HG02642 (cell line): ENCODE results near the gene WNK4.
A peak's percentile ranks its signal among the peaks of the same experiment; 100 is the strongest.

Experiments
- ATAC-seq: cut with Tn5 transposase; IDR thresholded peaks from one replicate; pipeline ENCODE4 v1.9.1; 2021; ENCODE audit warnings: mild to moderate bottlenecking; ENCODE audit not compliant: unreplicated experiment, poor library complexity

WNK4 gene

DNA sequence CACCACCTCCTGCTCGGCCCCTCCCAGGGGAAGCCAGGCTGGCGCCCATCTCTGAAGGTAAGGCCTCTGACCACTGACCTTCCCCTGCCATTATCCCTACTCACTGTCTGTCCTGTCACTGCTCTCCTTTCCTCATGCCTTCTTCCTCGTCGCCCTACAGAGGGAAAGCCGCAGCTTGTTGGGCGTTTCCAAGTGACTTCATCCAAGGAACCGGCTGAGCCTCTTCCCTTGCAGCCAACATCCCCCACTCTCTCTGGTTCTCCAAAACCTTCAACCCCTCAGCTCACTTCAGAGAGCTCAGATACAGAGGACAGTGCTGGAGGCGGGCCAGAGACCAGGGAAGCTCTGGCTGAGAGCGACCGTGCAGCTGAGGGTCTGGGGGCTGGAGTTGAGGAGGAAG is 15.1 kb downstream of the WNK4 start:
- no peak for ATAC-seq

DNA sequence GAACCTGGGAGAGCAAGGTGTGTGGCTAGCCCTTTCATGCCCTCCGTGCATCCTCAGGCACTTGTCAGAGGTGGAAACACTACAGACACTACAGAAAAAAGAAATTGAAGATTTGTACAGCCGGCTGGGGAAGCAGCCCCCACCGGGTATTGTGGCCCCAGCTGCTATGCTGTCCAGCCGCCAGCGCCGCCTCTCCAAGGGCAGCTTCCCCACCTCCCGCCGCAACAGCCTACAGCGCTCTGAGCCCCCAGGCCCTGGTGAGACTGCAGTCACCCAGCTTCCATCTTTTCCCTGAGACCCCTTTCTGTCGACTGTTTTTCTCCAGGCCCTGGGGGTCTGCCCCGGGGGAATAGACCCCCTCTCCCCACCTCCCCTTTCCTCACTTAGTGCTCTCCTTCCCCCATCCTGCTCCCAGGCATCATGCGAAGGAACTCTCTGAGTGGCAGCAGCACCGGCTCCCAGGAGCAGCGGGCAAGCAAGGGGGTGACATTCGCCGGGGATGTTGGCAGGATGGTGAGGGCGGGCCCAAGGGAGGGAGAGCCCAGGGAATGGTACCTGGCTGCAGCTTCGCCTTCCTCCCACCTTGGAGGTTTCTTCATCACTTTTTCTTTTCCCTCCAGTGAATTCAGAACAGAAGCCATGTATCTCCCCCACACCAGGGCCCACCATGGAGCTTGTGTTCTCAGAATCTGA is 15.8 kb downstream of the WNK4 start:
- no peak for ATAC-seq

DNA sequence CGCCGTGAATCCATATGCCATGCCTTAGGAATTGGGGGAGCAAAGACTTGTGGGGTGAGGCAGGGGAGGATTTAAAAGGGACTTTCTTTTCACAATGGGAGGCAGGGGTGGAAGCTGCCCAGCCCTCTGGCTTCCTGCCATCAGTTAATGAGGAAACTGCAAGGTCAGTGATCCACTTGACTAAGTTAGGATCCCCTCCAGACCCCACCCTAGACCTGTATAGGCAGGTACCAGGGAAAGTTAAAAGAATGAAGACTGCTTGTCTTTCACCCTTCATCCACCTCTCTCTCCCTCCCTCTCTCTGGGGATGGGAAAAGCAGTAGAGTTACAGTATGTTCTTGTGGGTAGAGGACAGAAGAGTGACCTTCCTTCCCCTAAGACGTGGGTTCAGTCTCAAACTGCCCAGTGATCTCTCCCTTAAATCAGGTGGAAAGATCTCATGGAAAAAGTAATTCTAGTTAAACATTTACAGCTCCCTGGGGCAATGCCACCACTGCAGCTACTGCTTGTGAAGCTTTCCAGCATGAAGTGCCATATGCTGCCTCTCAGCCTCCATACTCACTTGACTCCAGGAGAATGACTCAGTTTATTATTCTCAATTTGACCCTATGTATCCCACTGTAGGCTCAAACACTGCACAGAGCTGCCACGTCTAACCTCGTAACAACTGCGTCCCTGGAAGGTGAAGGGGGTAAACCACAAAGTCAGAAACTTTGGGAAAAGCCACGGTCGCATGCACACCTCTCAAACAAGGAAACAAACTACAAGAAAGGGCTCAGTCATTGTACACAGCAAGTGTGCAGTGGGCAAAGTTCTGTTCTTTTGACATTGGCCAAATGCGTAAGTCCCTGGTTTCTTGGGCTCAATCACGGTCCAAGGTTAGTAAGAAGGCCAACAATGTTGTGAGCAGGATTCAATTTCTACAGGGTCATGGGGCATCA is 16.9 kb downstream of the WNK4 start:
- no peak for ATAC-seq

DNA sequence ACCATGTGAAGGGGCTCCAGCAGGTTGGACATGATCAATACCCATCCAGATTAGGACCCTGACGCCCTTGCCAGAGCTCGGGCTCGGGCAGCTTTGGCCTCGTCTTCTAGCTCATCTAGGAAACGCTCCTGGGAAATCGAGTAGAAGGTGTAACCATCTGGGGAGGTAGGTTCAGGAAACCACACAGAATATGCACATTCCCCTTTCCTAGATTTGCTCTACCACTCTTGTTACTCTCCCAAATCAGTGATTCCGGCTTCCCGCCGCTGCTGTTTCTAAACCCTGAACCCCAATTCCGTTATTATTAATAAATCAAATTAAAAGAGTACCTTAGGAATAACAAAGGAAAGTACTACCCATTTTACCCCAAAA is 17.6 kb downstream of the WNK4 start:
- ATAC-seq = no peak

DNA sequence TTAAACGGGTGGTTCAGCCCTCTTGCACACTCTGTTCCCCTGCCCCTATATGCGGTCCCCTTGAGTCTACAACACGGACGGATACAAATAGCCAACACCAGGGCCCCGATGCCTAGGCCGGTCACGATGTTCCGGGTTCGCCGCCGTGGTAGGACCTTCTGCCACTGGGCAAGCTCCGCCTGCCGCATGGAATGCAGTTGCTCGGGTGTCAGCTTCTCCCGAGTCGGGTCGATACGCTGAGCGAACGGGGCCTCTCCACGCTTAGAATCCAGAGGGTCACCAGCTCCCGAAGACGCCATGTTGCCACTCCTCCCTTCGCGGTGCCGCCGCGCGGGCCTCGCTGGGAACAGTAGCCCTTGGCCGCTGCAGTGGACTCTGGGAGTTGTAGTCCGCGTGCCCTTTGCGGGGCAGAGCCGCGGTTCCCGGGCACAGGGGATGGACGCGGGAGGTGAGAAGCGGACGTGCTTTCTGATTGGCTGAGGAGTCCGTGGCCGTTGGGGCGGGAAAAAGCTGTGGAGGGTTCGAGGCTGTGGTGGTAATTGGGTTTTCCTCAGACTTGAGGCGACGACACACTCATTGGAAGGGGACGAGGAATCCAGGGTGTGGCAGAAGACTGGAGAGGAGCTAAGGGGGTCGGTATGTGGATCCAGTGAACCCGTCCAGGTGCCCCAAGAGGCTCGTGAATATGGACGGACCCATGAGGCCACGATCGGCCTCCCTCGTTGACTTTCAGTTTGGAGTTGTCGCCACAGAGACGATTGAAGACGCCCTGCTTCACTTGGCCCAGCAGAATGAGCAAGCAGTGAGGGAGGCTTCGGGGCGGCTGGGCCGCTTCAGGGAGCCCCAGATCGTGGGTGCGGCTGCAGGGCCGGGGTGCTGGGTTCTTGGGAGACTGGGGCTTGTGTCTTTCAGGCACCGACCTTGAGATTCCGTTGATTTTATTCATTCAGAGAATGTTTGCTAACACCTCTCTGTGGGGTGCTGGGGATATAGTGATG is 18.3 kb downstream of the WNK4 start, which contains the start of the genes CNTD1 and COA3:
Gene CNTD1 (plus strand): TSS at position 479 of the 998 bp plus-strand sequence. CDS start 207 bp downstream, at position 686.
Gene COA3 (minus strand): TSS at position 322 of the 998 bp plus-strand sequence. CDS start 23 bp downstream, at position 299.
- peak; percentile 87 for ATAC-seq

DNA sequence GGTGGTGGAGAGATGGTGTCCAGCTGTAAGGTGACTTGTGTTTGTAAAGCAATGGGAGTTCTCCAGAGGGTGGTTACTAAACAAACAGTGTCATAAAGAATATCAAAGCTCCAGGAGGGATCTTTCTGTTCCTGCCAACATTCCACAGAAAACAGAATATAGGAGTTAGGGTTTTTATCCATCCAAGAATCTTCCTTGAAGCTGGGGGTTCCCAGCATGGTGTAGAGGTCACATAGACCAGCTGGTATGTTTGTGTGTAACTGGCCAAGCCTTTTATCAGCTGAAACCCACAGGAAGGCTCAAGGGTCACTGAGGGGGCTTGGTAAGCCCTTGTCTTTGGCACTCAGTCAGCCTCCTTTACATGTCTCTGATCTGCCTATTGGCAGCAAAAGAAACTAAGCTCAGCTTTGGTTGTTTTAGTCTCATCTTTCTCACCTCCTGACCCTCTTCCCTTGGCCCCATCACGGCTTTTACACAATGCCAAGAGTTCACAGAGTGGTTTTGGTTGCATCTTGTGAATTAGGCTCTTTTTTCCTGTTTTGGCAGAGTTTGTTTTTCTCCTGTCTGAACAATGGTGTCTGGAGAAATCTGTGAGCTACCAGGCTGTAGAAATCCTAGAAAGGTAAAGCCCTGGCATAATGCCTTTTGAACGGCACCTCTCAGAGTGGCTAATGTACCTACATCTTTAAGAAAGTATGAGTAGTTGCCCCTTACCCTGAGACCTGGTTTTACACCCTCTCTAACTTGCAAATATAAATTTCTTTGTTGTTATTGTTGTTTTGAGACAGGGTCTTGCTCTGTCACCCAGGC is 22.9 kb downstream of the WNK4 start:
- ATAC-seq = no peak

DNA sequence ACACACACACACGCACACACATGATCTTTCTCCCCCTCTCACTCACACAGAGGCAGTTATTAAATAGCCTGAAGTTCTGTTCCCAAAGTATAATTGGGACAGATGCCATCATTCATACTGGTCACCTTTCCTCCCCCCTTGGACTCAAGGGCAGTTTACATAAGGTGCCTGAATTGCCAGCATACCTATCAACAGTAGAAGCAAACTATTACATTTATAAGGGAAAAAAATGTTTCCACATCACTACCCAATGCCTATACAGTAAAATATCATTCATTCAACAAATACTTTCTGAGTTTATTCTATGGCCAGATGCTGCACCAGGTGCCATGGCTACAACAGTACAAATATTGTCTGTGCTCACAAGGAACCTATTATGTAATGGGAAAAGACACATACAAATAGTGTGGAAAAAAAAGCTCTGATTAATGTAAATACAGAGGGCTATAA is 24.5 kb downstream of the WNK4 start:
- ATAC-seq = no peak

DNA sequence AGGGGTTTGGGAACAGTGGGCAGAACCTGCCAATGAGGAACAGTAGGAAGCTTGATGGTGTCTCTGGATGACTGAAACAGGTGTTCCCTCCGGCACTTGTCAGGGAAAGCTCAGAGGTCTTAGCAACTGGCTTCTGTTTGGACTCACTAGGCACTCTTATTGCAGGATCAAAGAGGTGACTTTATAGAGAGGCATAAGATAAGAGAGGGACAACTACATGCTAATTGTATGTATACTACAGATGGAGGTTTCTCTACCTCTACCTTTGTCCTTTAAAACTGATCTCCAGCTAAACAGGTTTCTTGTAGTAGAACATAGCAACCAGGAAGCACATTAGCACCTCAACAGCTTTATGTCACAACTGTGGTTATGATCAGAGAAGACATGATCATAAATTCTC is 25.8 kb downstream of the WNK4 start:
- no peak for ATAC-seq

DNA sequence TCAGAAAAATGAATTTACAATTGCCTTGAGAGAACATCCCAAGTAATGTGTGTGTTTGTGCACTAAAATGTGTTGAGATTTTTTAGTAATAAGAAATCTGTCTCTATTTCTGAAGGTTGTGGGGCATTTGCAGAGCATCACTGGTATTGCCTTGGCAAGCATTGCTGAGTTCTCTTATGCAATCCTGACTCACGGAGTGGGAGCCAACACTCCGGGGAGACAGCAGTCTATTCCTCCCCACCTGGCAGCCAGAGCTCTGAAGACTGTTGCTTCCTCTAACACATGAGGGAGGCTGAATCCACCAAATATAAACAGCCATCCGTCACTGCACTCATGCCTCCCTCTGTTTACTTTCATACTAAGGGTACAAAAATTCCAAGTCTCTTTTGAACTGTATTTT is 28.8 kb downstream of the WNK4 start:
- no peak for ATAC-seq

DNA sequence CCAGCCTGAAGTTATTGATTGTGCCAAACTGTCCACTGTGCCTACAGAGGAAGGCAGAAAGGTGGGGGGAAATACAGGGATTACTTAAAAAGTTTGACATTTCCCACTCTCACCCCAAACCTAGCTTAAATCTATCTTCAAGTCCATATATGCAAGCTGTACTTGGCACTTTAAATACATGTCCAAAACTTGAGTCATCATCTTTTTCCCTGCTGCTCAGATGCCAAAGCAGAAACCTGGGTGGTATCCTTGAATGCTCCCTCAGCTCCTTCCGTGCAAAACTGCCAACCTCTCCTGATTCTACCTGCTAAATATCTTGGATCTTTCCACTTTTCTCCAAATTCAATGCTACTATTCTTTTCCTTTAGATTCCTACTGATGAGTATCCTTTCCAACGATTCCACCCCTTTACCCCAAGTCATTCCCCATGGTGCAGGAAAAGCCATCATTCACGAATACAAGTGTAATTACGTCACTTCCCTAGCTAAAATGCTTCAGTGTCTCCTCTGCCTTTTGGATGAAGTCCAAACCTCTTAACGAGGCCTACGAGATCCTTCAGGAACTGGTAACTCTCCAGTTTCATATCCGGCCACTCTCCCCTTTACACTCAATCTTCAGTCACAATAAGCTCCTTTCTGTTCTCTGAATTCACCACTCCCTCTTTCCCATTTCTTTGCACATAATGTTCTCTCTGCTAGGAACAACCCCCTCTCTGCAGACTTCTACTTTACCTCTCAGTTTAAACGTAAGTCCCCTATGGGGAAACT is 34.4 kb downstream of the WNK4 start:
- no peak for ATAC-seq

DNA sequence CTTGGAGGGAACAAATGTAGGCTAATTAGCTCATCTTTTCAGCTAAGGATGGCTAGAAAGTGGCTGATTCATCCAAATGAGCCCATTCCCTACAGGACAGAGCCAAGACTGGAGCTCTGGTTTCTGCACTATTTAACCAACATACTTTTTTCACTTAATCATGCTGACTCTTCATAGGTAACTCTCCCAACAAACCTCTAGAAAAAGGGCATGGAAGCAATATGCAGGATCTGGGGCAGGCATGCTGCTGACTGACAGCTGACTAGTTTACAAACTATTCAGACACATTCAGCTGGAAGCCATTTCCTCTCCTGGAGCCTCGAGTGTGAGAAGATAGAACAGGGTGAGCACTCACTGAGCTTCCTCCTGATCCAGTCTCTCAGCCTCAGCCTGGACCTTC is 37.5 kb downstream of the WNK4 start:
- no peak for ATAC-seq

DNA sequence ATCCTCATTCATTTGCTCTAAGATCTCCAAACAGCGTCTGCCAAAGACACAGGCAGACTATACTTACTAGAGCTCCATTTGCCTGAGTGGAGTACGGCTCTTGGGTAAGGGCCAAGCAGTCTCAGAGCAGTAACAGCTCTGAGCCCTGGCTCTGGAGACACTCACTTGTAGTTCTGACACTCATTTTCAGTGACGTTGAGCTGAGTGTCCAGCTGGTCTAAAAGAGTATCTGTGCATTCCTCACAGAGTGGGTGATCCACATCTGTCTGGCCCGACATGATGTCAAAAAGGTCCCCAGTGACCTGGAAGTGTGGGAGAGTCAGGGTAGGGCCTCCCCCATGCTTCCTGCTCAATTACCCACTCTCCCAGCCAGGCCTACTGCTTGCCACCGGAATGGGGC is 38.0 kb downstream of the WNK4 start:
- no peak for ATAC-seq

DNA sequence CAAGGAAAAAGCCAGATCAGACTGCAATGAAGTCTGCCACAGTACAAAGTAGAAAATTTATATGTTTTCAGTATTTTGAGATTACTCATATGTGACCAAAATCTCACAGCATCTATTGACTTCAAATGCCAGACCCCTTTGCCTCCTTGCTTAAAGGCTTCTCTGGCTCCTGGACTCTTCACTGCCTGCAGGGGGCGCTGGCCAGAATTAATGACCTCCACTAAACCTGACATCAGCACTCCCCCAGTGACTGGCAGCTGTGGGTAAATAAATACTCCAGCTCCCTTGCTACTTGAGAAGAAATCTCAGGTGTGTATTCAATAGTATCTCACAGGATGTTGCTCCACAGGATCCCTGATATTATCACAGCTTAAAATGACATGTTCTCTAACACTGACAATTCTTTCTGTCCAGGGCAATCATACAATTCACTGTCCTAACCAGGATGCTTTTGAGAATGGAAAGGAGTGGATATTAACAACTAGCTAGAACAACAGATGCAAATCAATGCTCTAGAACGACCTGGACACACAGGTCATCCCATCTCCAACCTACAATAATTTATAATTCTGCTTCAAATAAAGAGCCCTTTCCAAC is 39.6 kb downstream of the WNK4 start:
- ATAC-seq = no peak

DNA sequence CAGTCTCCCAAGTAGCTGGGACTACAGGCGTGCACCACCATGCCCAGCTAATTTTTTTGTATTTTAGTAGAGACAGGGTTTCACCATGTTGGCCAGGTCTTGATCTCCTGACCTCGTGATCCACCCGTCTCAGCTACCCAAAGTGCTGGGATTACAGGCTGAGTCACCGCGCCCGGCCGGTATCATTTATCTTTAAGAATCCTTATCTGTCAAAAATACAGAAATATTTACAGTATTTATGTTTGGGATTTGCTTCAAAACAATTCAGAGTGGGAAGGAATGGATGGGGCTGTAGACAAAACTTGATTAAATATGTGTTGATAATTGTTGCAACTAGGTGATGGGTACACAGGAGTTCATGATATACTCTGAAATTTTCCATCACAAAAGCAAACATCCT is 40.8 kb downstream of the WNK4 start:
- ATAC-seq = no peak

DNA sequence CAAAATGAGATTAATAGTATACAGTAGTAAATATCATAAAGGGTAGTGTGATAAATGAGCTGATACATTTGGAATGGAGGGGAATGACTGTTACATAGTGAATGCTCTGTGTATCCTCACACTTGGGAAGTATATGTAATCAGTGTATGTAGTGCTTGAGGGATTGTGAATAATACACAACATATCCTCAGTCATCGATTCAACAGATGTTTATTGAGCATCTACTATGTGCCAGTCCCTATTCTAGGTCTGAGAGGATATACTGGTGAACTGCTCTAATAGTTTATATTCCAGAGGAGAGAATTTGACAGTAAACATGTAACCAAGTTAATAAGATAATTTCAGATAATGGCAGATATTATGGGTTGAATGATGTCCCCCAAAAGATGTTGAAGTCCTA is 47.1 kb downstream of the WNK4 start:
- no peak for ATAC-seq

DNA sequence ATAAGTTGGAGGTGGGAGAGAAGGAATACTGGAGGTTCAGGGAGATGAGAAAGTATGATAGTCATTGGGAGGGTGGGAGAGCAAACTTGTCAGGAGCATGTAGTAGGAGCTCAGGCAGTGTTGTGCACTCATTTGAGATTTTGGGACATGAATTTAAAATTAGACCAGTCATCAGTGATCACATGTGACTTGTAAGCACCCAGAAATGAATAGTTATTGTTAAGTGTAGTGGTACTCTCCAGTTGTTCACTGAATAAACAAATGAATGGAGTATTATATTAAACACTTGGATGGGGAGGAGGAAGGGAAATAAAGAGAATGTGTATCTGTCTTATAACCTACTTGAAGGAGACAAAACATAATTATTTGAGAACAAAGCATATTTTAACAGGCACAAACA is 50.6 kb downstream of the WNK4 start:
- no peak for ATAC-seq

DNA sequence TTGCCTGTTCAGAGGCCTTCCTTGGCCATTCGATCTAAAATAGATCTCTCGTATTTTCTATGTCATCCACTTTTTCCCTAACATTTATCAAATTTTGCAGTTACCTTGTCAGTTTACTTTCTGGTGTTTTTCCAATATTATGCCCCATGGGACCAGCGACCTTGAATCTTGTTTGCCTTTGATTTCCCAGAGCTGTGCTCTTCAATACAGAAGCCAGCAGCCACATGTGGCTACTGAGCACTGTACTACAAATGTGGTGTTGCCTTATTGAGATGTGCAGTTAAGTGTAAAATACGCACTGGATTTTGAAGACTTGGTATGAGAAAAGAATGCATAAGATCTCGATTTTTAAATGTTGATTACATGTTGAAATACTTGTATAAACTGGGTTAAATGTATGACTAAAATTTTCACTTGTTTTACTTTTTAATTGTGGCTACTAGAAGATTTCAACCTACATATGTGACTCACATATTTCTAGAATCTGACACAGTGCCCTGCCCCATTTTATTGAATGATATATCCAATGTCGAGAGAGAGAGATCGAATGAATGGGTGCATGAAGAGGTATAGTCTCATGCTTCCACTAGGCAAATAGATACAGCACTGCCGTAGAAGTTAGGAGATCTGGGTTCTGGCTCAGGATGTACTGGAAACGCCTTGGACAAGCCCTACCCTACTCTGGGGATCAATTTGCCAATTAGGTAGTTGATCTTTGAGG is 52.0 kb downstream of the WNK4 start:
- ATAC-seq = peak; percentile 5
